ENCODE results near the gene VOPP1. TPM values are rescaled to one million over a fixed set of nuclear protein-coding genes. Genes with fewer than 3 reads are reported as not detected.

The VOPP1 gene
- total and polyA plus RNA-seq, 11 donors, result 9.9 to 58.0 (median 22.9) TPM

GRCh38 chr7:55550010-55550663 is 22.2 kb downstream of the VOPP1 start:
- no peak overlapping the region for H3K27ac ChIP-seq
- ATAC-seq (peak in 1 of 4 donors; percentile 14), DNase-seq (peak in 1 of 5 donors; percentile 22)
- no peak overlapping the region for H3K4me3 ChIP-seq
- WGBS, 4 donors, result 74 to 89% (median 79%) methylated on average over 13 to 15 of the region's 15 CpGs
- H3K27me3 ChIP-seq, result no peaks in the 10 kb centered on the region
- H3K36me3 ChIP-seq, result peaks cover 0 to 1% (median 0%) of the 10 kb centered on the region in 9 donors
- TF ChIP-seq CTCF (IDR thresholded peaks at IDR 0.05) (peak in 11 of 12 donors; percentile 17 to 61 (median 39)), POLR2A (IDR thresholded peaks at IDR 0.05) (no peak)
- H3K9me3 ChIP-seq, result no peaks in the 10 kb centered on the region
- H3K4me1 ChIP-seq, result peaks cover 3 to 94% (median 51%) of the 10 kb centered on the region in 12 donors
- intact Hi-C loops (cut with DNase I), result loop anchor here in 1 of 10 donors (2.0 kb wide), 1 partner anchor 25 kb away; no protein-coding TSS in a partner anchor

GRCh38 chr7:55549457-55549856 is 22.8 kb downstream of the VOPP1 start:
- WGBS, 4 donors, result 78 to 95% (median 84%) methylated on average over 7 of the region's 7 CpGs
- intact Hi-C loops (cut with DNase I), result no loop called here
- ATAC-seq, result no peak

GRCh38 chr7:55548295-55548731 is 24.0 kb downstream of the VOPP1 start:
- ATAC-seq (no peak), DNase-seq (no peak)
- Histone ChIP-seq H3K27ac (no peak overlapping the region), H3K36me3 (no peaks in the 10 kb centered on the region), H3K4me1 (peaks cover 3 to 78% (median 45%) of the 10 kb centered on the region in 12 donors), H3K27me3 (no peaks in the 10 kb centered on the region), H3K9me3 (no peaks in the 10 kb centered on the region), H3K4me3 (no peak overlapping the region)
- WGBS, 4 donors, result 69 to 76% (median 71%) methylated on average over 7 of the region's 7 CpGs
- TF ChIP-seq CTCF (IDR thresholded peaks at IDR 0.05) (no peak), POLR2A (IDR thresholded peaks at IDR 0.05) (no peak)
- intact Hi-C loops (cut with DNase I), result no loop called here

More at GRCh38 chr7:55549457-55549856, 22.8 kb downstream of the VOPP1 start:
- H3K4me1 ChIP-seq, result peaks cover 3 to 88% (median 49%) of the 10 kb centered on the region in 12 donors
- no peak for DNase-seq
- no peak overlapping the region for H3K4me3 ChIP-seq
- peak overlapping the region in 1 of 12 donors; percentile 25 for H3K27ac ChIP-seq
- H3K36me3 ChIP-seq, result no peaks in the 10 kb centered on the region
- no peaks in the 10 kb centered on the region for H3K27me3 ChIP-seq
- no peaks in the 10 kb centered on the region for H3K9me3 ChIP-seq
- TF ChIP-seq CTCF (IDR thresholded peaks at IDR 0.05), result no peak
- TF ChIP-seq POLR2A (IDR thresholded peaks at IDR 0.05), result no peak

GRCh38 chr7:55546814-55547213 is 25.5 kb downstream of the VOPP1 start:
- Histone ChIP-seq H3K36me3 (no peaks in the 10 kb centered on the region), H3K27ac (peak overlapping the region in 8 of 12 donors; percentile 16 to 73 (median 42)), H3K9me3 (no peaks in the 10 kb centered on the region), H3K4me3 (no peak overlapping the region), H3K27me3 (no peaks in the 10 kb centered on the region), H3K4me1 (peaks cover 0 to 63% (median 31%) of the 10 kb centered on the region in 12 donors)
- ATAC-seq, result peak; percentile 84 to 91 (median 90)
- peak in 4 of 5 donors; percentile 72 to 85 (median 76) for DNase-seq
- intact Hi-C loops (cut with DNase I), result no loop called here
- TF ChIP-seq POLR2A (IDR thresholded peaks at IDR 0.05) (no peak), CTCF (IDR thresholded peaks at IDR 0.05) (no peak)
- WGBS, 4 donors, result 21 to 40% (median 33%) methylated on average over 4 to 5 of the region's 5 CpGs
